Activated CD4-positive, alpha-beta T cell treated with anti-CD3 and anti-CD28 coated beads, Interleukin-2, amount 10 ng/mL, durations not matched to agents 24 days and 14 days (primary cell): Measurements from ENCODE around the gene DHX58. TPM values are rescaled to one million over a fixed set of nuclear protein-coding genes. Genes with fewer than 3 reads are reported as not detected.

Experiments used
- DNase-seq: peaks from one replicate; pipeline ENCODE4 v3.0.0; 2022
- H3K27ac Mint-ChIP-seq: one replicate; pipeline ENCODE4 v1.8.0; 2022; ENCODE audit warnings: mild to moderate bottlenecking, mixed read lengths
- H3K27me3 Mint-ChIP-seq: one replicate; pipeline ENCODE4 v1.8.0; 2022; ENCODE audit warnings: mixed read lengths
- H3K36me3 Mint-ChIP-seq: one replicate; pipeline ENCODE4 v1.8.0; 2022; ENCODE audit warnings: low read depth, mild to moderate bottlenecking, mixed read lengths
- H3K4me1 Mint-ChIP-seq: one replicate; pipeline ENCODE4 v1.8.0; 2021; ENCODE audit warnings: mixed read lengths
- H3K4me3 Mint-ChIP-seq: one replicate; pipeline ENCODE4 v1.8.0; 2022; ENCODE audit warnings: mild to moderate bottlenecking, moderate library complexity, mixed read lengths
- H3K9me3 Mint-ChIP-seq: one replicate; pipeline ENCODE4 v1.8.0; 2021; ENCODE audit warnings: mixed read lengths
- intact Hi-C: fragments of 100-400 bp; cut with micrococcal nuclease; formaldehyde crosslinking; loops from one replicate; pipeline ENCODE4 v1.15.1; 2023
- total RNA-seq: library from RNA; stranded (reverse); gene quantifications from 2 replicates; pipeline ENCODE4 v1.2.3, GENCODE V29; 2022

DHX58 gene
- total RNA-seq, 1 donor from 2014 or later: 25.8 TPM

GRCh38 chr17:42135664-42136653, 23.4 kb upstream of the DHX58 start:
- intact Hi-C loops: no loop called here
- Mint-ChIP-seq H3K4me3 (peak overlapping the region; percentile 46), H3K27me3 (no peaks in the 10 kb centered on the region), H3K36me3 (peaks cover 17% of the 10 kb centered on the region), H3K27ac (peak overlapping the region; percentile 78), H3K4me1 (peaks cover 46% of the 10 kb centered on the region), H3K9me3 (no peaks in the 10 kb centered on the region)
- no peak for DNase-seq

DNA sequence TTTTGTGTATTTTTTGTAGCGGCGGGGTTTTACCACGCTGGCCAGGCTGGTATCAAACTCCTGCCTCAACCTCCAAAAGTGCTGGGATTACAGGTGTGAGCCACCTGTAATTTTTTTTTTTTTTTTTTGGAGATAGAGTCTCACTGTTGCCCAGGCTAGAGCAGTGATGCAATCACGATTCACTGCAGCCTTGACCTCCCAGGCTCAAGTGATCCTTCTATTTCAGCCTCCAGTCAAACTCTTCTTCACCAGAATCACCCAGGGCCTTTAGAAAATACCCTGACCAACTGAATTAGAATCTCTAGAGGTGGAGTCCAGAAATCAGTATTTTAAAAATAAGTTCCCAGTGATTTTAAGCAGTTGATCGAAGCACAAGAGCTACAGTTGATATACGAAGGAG, 22.6 kb upstream of the DHX58 start:
- peaks cover 22% of the 10 kb centered on the region for H3K36me3 Mint-ChIP-seq
- peaks cover 49% of the 10 kb centered on the region for H3K4me1 Mint-ChIP-seq
- H3K27ac Mint-ChIP-seq: no peak overlapping the region
- H3K27me3 Mint-ChIP-seq: no peaks in the 10 kb centered on the region
- no peak for DNase-seq
- no peak overlapping the region for H3K4me3 Mint-ChIP-seq
- H3K9me3 Mint-ChIP-seq: no peaks in the 10 kb centered on the region
- intact Hi-C loops: no loop called here

- peak; percentile 61 for DNase-seq
- intact Hi-C loops: no loop called here
- H3K27me3 Mint-ChIP-seq: no peaks in the 10 kb centered on the region
- H3K4me3 Mint-ChIP-seq: peak overlapping the region; percentile 49
- no peaks in the 10 kb centered on the region for H3K9me3 Mint-ChIP-seq
- peaks cover 51% of the 10 kb centered on the region for H3K4me1 Mint-ChIP-seq
- peaks cover 32% of the 10 kb centered on the region for H3K36me3 Mint-ChIP-seq
- peak overlapping the region; percentile 85 for H3K27ac Mint-ChIP-seq
Measured at GRCh38 chr17:42133461-42134041, 21.0 kb upstream of the DHX58 start.

DNA sequence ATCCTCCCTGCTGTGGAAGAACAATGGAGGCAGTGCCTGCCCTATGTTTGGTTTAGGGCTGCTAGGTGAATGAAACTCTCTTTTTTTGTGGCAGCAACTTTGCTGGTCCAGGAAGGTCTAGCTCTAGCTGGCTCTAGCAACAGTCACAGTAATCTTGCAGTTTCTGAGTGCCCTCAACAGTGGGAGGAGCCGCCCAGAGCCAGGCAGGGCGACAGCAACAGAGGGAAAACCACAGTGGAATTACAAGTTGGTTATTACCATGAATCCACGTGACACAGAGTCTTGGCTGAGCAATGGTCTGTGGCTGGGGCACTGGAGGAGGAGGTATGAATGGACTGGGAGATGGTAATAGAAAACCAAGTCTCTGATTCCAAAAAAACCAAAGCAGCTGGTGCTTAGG, 20.4 kb upstream of the DHX58 start:
- Mint-ChIP-seq H3K36me3 (peaks cover 37% of the 10 kb centered on the region), H3K9me3 (no peaks in the 10 kb centered on the region), H3K27me3 (no peaks in the 10 kb centered on the region), H3K27ac (peak overlapping the region; percentile 85), H3K4me1 (peaks cover 51% of the 10 kb centered on the region), H3K4me3 (peak overlapping the region; percentile 49)
- peak; percentile 71 for DNase-seq
- intact Hi-C loops: no loop called here

GRCh38 chr17:42131981-42132432, 19.5 kb upstream of the DHX58 start:
- Mint-ChIP-seq H3K27me3 (no peaks in the 10 kb centered on the region), H3K36me3 (peaks cover 45% of the 10 kb centered on the region), H3K27ac (no peak overlapping the region), H3K4me1 (peaks cover 51% of the 10 kb centered on the region), H3K9me3 (no peaks in the 10 kb centered on the region), H3K4me3 (no peak overlapping the region)
- intact Hi-C loops: no loop called here
- DNase-seq: no peak

- peaks cover 45% of the 10 kb centered on the region for H3K36me3 Mint-ChIP-seq
- no peak for DNase-seq
- H3K4me3 Mint-ChIP-seq: no peak overlapping the region
- H3K27me3 Mint-ChIP-seq: no peaks in the 10 kb centered on the region
- intact Hi-C loops: no loop called here
- H3K9me3 Mint-ChIP-seq: no peaks in the 10 kb centered on the region
- peak overlapping the region; percentile 79 for H3K27ac Mint-ChIP-seq
- peaks cover 46% of the 10 kb centered on the region for H3K4me1 Mint-ChIP-seq
Measured at GRCh38 chr17:42131232-42131631, 18.7 kb upstream of the DHX58 start.

- Mint-ChIP-seq H3K9me3 (no peaks in the 10 kb centered on the region), H3K4me1 (peaks cover 38% of the 10 kb centered on the region), H3K4me3 (no peak overlapping the region), H3K27ac (peak overlapping the region; percentile 80), H3K36me3 (peaks cover 50% of the 10 kb centered on the region), H3K27me3 (no peaks in the 10 kb centered on the region)
- intact Hi-C loops: no loop called here
- DNase-seq: no peak
Measured at GRCh38 chr17:42130310-42130936, 17.9 kb upstream of the DHX58 start.

- H3K9me3 Mint-ChIP-seq: no peaks in the 10 kb centered on the region
- intact Hi-C loops: no loop called here
- no peaks in the 10 kb centered on the region for H3K27me3 Mint-ChIP-seq
- H3K27ac Mint-ChIP-seq: no peak overlapping the region
- no peak overlapping the region for H3K4me3 Mint-ChIP-seq
- no peak for DNase-seq
- H3K36me3 Mint-ChIP-seq: peaks cover 55% of the 10 kb centered on the region
- peaks cover 32% of the 10 kb centered on the region for H3K4me1 Mint-ChIP-seq
Measured at GRCh38 chr17:42129109-42129837, 16.8 kb upstream of the DHX58 start.

- Mint-ChIP-seq H3K36me3 (peaks cover 52% of the 10 kb centered on the region), H3K27me3 (no peaks in the 10 kb centered on the region), H3K9me3 (no peaks in the 10 kb centered on the region), H3K27ac (no peak overlapping the region), H3K4me1 (peaks cover 16% of the 10 kb centered on the region), H3K4me3 (no peak overlapping the region)
- DNase-seq: no peak
- intact Hi-C loops: no loop called here
Measured at GRCh38 chr17:42127414-42127813, 14.9 kb upstream of the DHX58 start.

GRCh38 chr17:42126836-42127235, 14.3 kb upstream of the DHX58 start:
- no peaks in the 10 kb centered on the region for H3K9me3 Mint-ChIP-seq
- H3K4me1 Mint-ChIP-seq: peaks cover 12% of the 10 kb centered on the region
- peaks cover 52% of the 10 kb centered on the region for H3K36me3 Mint-ChIP-seq
- H3K4me3 Mint-ChIP-seq: no peak overlapping the region
- no peaks in the 10 kb centered on the region for H3K27me3 Mint-ChIP-seq
- DNase-seq: no peak
- intact Hi-C loops: no loop called here
- H3K27ac Mint-ChIP-seq: no peak overlapping the region

DNA sequence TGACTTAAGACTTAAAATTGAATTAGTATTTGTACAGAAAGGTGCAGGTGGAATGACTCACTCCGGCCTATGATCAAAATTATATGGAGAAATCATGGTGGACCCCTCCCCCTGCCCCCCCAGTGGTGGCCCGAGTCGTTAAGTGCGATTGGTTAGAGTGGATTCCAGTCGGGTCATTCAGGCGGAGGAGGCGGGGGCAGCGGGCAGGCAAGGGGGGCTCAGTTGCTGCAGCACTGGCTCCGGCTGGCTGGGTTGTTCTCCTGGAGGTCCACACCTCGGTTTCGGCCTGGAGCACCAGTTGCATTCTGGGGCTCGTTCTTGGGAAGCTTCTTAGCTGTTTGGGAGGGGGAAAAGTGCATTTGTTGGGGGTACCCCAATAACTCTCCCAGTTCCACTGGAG, 13.1 kb upstream of the DHX58 start:
- no peaks in the 10 kb centered on the region for H3K27me3 Mint-ChIP-seq
- no peaks in the 10 kb centered on the region for H3K9me3 Mint-ChIP-seq
- intact Hi-C loops: no loop called here
- no peak overlapping the region for H3K4me3 Mint-ChIP-seq
- peaks cover 6% of the 10 kb centered on the region for H3K4me1 Mint-ChIP-seq
- no peak for DNase-seq
- peaks cover 49% of the 10 kb centered on the region for H3K36me3 Mint-ChIP-seq
- H3K27ac Mint-ChIP-seq: no peak overlapping the region

- no peak for DNase-seq
- Mint-ChIP-seq H3K27me3 (no peaks in the 10 kb centered on the region), H3K4me3 (no peak overlapping the region), H3K4me1 (peaks cover 12% of the 10 kb centered on the region), H3K9me3 (no peaks in the 10 kb centered on the region), H3K36me3 (peaks cover 41% of the 10 kb centered on the region), H3K27ac (no peak overlapping the region)
- intact Hi-C loops: no loop called here
Measured at GRCh38 chr17:42124256-42124655, 11.7 kb upstream of the DHX58 start.

- DNase-seq: no peak
- Mint-ChIP-seq H3K4me3 (peak within 1 kb of the TSS; percentile 76), H3K9me3 (no peaks in the 10 kb centered on the region), H3K36me3 (peaks cover 40% of the 10 kb centered on the region), H3K27me3 (no peaks in the 10 kb centered on the region), H3K4me1 (peaks cover 19% of the 10 kb centered on the region), H3K27ac (peak within 1 kb of the TSS; percentile 87)
- intact Hi-C loops: no loop called here
Measured at GRCh38 chr17:42122371-42123303, 10.1 kb upstream of the DHX58 start, which contains the start of gene HSPB9. Gene HSPB9, plus strand, starts transcription at chr17:42122804. Its CDS starts 47 bp downstream, at chr17:42122851.
